Stimulated activated CD8-positive, alpha-beta memory T cell treated with anti-CD3 and anti-CD28 coated beads, Interleukin-4, amount 100 ng/mL, for 4 hours (primary cell): ENCODE data around the gene NCAM2.

Experiments
- DNase-seq, 2 donors: peaks; one replicate each; pipeline ENCODE4 v3.0.0-alpha.2; 2020; ENCODE audit warnings: low read depth in 2 of 2, low spot score in 1 of 2

The NCAM2 gene

GRCh38 chr21:21210552-21210951 lies 212.3 kb downstream of the NCAM2 start:
- DNase-seq: no peak

- no peak for DNase-seq
These were observed 215.1 kb downstream of the NCAM2 start for GRCh38 chr21:21213297-21213696.

DNA sequence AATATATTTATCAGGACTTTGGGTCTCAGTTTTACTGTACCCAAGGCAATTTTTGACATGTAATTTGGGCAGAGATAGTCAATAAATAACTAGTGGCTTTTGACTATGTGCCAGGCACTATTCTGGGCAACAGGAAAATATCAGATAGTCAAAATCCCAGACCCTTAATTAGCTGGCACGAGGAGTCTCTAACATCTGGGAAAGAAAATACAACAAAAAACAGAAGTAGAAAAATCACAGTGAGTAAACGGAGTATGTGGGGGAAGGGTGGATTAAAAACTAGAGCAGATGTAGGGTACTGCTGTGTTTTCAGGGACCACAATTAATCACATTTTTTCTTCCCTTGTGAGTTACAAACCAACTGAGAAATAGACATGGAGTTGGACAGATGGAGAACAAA lies 217.8 kb downstream of the NCAM2 start:
- no peak for DNase-seq

DNA sequence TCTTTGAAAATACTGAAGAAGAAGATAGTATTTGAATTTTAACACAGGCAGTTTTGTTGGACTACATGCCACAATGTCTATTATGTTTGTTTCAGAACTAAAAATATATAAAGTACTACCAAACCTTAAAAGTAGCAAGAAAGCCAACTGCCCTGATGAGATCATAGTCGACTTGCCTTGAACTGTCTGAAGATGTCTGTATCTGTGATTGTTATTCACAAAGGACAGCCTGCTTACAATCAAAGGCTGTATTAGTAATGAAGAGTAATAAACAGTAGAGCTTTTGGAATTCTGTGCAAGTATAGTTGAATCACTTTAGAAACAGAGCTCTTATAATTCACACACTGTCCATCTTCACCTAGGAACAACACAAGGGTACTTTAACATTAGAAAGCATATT lies 228.3 kb downstream of the NCAM2 start:
- no peak for DNase-seq

DNA sequence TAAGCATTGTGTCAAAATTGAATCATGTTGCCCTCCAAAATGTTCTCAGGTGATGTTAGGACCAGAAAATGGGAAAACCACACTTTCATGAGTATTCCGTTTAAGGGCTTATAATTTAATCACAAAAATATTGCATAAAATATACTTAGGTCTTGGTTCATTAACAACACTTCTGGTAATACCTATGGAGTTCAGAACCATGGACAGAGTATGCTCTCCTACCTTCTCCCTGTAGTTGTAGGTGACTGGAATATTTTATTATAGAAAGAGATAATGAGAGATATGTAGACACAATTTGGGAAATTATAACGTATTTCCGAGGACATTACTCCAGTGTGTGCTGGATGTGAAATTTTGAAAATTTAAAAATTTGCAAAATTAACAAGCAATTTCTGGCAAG lies 232.5 kb downstream of the NCAM2 start:
- no peak for DNase-seq

GRCh38 chr21:21231913-21232312 lies 233.7 kb downstream of the NCAM2 start:
- DNase-seq: no peak

- no peak for DNase-seq
These were observed 234.1 kb downstream of the NCAM2 start for GRCh38 chr21:21232320-21232719.

GRCh38 chr21:21233051-21233450 lies 234.8 kb downstream of the NCAM2 start:
- DNase-seq: no peak

DNA sequence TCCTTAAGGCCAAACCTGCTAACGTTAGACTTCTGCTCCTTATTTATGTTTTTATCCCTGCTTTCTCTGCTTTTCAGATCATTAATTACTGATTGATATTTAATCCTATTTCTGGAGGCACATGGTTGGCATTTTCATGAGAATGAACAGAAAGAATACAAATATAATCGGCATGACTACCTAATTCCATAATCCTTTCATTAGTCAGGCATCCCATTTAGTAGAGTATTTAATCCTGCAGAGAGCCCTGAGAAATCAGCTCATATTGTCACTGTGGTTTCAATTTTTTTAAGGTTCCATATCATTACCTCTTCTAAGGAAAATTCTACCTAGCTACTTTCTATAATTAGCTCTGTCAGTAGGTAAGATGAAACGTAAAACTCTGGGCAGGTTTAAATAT lies 238.8 kb downstream of the NCAM2 start:
- DNase-seq: no peak

DNA sequence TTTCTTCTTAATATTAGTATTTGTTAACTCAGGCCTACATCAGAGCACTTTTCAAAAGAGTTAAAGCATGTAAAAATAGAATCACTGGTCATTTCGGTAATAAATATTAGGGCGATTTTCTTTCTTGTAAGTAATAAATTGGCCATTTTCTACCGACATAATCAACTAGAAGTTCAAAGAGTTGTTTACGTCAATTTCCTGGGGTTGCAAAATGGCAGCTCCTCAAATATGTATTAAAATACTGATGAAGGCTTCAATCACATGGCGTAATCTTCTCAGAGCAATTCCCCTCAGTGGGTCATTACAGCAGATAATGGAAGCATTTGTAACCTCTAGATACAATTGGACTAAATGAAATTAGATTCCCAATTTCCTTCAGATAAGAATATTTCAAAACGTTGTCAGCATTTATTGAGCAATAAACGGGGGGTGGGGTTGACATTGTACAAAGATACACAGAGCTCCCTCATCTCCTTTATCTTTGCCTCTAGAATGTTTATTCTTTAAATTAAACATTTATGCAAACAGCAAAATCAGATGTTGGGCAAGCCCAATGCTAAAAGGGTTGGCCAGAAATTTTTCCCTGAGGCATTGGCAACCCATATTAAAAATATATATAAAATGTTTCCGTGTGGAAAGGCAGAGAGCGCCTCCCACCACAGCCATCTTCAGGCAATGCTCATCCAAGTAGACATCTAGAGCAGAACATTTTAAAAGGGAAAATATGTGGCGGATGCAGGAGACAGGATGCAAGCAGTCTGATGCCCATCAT lies 240.6 kb downstream of the NCAM2 start:
- no peak for DNase-seq

DNA sequence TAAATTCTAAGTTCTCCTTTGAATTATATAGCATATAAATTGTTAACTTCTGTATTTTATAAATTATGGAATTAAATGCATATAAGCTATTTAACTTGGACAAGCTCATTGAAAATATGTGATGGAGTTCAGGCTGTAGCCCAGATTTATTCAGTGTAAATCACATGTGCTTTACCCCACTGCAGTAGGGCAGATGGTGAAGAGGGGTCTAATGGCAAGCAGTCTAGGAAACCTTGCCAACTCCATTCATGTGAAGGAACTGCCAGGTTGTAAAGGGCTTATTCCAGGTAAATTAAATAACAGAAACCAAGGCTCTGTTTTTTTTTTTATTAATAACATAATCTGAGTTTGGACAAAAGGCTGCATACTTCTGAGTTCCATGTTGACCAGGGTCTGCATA lies 243.2 kb downstream of the NCAM2 start:
- DNase-seq: no peak

DNA sequence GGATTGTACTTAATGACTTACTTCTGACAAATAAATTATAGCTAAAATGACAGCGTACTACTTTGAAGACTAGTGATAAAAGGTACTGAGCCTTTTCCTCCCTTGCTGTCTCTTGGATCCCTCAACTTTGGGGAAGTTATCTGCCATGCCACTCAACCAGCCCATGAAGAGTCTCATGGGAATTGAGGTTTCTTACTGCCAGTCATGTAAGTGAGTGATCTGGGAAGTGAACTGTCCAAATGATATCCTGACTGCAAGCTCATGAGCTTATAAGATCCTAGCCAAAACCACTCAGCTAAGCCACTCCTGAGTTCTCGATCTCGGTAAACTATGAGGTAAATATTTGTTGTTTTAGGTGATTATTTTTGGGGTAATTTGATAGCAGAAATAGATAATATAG lies 247.8 kb downstream of the NCAM2 start:
- no peak for DNase-seq

GRCh38 chr21:21247424-21247823 lies 249.2 kb downstream of the NCAM2 start:
- no peak for DNase-seq

GRCh38 chr21:21262048-21262447 lies 263.8 kb downstream of the NCAM2 start:
- no peak for DNase-seq

DNA sequence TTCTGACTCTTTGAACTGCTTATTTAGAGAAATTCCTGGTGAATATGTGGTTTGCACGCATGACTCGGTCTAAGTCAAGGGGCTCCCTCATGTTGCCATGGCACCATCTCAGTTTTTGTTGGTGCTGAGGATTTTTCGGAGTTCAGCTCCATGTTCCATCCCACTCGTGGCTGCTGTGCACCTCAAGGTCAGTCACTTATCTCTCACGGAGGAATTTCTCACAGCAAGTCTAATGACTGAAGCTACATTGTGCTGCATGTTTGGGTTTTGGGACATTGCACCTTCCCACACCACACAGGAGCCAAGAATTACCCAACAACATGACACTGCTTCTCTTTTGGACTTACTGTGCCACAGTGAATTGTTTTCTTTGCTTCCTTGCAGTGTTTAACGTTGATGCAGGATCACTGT lies 269.9 kb downstream of the NCAM2 start:
- DNase-seq: no peak

GRCh38 chr21:21268885-21269284 lies 270.7 kb downstream of the NCAM2 start:
- no peak for DNase-seq

DNA sequence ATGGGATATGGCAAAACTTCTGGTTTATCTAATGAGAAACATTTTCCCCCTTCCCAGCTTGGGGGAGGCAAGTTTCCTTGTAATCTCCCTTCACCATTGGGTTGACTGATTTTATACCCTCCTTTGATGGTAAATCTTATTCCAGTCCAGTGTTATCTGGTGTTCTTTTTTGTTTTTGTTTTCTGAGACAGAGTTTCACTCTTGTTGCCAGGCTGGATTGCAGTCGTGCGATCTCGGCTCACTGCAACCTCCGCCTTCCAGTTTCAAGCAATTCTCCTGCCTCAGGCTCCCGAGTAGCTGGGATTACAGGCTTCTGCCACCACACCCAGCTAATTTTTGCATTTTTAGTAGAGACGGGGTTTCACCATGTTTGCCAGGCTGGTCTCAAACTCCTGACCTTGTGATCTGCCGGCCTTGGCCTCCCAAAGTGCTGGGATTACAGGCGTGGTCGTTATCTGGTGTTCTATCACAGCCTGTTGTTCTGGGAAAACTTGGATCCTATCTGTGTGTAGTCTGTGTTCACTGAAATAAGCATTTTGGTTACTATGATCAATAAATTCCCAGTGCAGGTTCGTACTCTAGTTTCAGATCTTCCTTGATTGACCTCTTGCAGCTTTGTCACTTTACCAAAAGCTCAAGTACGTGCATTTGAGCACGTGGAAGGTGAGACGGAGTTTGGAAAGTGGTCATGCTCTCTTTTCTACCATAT lies 281.1 kb downstream of the NCAM2 start:
- no peak for DNase-seq

GRCh38 chr21:21283810-21284209 lies 285.6 kb downstream of the NCAM2 start:
- DNase-seq: no peak

DNA sequence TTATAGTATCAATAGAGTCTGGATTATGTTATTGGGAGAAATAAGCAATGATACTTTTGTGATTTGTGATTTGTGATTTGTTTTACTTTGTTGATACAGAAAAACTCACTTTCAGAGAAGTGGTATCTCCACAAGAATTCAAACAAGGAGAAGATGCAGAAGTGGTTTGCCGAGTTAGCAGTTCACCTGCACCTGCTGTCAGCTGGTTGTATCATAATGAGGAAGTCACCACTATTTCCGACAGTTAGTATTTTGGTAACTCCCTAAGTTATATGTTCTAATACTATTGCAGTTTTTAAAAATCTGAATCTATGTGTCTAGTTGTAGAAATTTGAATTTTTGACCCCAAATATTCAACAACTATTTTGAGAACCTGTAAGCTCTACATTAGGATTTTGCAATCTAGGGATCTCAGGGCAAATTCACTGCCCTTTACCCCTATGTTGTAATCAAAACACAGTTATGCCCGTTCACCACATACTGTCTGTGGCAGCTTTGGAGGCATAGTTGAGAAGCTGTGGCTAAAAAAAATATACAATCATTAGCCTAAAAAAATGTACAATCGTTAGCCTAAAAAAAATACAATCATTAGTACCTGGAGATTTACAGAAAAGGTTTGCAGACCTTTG lies 288.1 kb downstream of the NCAM2 start:
- DNase-seq: no peak

DNA sequence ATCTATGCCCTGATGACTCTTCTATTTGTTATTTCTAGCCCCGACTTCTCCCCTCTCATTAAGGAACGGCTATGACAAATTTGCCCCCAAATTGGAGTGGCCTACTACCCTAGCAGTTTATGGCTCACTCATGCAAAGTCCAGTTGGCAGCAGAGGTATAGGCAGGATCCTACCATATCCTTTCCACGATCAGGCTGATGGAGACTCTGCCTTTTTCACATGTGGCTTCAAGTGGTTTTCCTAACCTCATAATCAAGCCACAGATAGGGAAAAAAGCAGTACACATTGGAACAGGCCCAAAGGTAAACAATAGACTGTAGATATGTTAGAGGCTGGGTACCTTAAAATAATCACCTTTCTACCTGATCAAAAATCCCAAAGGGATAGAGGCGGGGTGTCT lies 292.5 kb downstream of the NCAM2 start:
- no peak for DNase-seq

DNA sequence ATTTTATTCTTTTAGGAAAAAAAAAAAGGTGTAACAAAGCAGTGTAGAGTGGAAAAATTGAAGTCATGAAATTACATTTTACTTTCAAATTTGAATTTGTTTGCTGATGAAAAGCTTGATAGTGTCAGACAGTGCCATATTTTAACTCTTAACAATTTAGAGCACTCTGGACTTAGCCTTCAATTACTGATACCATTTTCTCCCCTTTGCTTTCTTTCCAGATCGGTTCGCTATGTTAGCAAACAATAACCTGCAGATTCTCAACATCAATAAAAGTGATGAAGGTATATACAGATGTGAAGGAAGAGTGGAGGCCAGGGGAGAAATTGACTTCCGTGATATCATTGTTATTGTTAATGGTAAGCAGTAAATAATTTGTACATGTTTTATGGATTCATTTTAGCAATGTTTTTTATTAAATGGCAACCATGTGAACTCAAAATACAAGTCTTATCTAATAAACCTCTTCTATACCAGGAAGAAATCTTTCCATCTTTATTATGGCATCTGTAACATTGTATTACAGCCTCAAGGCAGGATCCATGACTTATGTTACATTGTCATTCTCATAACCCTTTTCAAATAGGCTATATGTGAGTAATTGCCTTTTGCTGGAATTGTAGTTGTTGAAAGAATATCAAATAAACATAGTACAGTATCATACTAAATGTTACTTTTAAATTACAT lies 293.8 kb downstream of the NCAM2 start:
- no peak for DNase-seq

DNA sequence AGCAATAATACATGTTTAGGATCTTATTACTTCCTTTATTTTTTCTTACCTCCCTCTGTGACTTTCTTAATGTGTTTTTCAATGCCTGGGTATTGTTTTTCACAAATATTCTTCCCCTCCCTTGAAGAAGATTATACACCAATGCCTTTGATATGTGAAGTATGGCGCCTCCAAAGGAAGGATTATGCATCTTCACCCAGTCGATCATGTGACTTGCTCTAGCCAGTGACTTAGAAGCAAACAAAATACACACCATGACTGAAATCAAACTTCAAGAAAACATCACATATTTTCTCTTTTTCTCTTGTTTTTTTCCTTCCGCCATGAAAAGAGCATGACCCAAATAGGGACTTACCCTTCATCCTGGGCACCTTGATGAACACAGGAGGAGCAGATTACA lies 297.1 kb downstream of the NCAM2 start:
- DNase-seq: no peak
